ENCODE measurements around the gene MAP2K7.
"Not testable (repeated sequence)": the region's sequence is repeated elsewhere in the genome, so short reads cannot be mapped to it uniquely, and the experiment has no call there.

DNA sequence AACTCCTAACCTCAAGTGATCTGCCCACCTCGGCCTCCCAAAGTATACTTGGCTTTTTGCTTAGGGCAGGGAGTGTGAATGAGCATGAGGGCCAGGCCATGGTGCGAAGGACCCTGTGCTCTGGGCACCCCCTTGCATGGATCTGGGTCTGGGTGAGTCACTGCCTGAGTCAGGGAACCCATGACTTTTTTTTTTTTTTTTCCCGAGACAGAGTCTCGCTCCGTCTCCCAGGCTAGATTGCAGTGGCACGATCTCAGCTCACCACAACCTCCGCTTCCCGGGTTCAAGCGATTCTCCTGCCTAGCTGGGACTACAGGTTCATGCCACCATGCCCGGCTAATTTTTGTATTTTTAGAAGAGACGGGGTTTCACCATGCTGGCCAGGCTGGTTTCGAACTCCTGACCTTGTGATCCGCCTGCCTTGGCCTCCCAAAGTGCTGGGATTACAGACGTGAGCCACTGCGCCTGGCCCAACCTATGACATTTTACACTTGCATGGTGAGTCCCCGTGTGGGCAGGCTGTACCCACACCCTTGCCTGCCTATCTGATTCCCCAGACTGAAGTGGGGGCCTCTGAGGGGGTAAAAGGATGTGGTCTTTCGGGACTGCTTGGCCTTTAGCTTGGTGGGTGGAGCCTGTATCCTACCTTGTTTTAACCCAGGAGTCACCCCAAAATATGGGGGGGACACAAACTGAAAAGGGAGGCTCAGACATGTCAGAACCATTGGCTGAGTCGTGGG is 10.1 kb upstream of the MAP2K7 start:
- TF ChIP-seq, protein P1, sequence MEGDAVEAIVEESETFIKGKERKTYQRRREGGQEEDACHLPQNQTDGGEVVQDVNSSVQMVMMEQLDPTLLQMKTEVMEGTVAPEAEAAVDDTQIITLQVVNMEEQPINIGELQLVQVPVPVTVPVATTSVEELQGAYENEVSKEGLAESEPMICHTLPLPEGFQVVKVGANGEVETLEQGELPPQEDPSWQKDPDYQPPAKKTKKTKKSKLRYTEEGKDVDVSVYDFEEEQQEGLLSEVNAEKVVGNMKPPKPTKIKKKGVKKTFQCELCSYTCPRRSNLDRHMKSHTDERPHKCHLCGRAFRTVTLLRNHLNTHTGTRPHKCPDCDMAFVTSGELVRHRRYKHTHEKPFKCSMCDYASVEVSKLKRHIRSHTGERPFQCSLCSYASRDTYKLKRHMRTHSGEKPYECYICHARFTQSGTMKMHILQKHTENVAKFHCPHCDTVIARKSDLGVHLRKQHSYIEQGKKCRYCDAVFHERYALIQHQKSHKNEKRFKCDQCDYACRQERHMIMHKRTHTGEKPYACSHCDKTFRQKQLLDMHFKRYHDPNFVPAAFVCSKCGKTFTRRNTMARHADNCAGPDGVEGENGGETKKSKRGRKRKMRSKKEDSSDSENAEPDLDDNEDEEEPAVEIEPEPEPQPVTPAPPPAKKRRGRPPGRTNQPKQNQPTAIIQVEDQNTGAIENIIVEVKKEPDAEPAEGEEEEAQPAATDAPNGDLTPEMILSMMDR (IDR thresholded peaks at IDR 0.05), result not testable (repeated sequence)
- not testable (repeated sequence) for TF ChIP-seq POLR2A, POLR2AphosphoS5 (IDR thresholded peaks at IDR 0.05)
